IMR-90 (cell line): ENCODE data around the gene TMEM161A. TPM values are rescaled to one million over a fixed set of nuclear protein-coding genes. Genes with fewer than 3 reads are reported as not detected.

Experiments
- ATAC-seq: fragments of 200-7000 bp; cut with Tn5 transposase; 2 replicates; pipeline ENCODE4 v1.9.1; 2020; ENCODE audit warnings: low read depth, mild to moderate bottlenecking, moderate library complexity
- BruUV-seq: library from RNA; stranded (reverse); fragments of 400-500 nt; replicated peaks from 2 replicates; lab custom pipeline; 2021; lab: Mats Ljungman, UMichigan
- CTCF ChIA-PET: fragments of 300-600 bp; formaldehyde crosslinking; extraction: SDS; loops from one replicate; lab custom pipeline; 2021; ENCODE audit warnings: antibody characterized with exemption; lab: Yijun Ruan, JAX
- POLR2A ChIA-PET: fragments of 300-600 bp; sonication (Branson Sonifier 250); formaldehyde crosslinking; loops from one replicate; lab custom pipeline; 2022; ENCODE audit warnings: antibody characterized with exemption; ENCODE audit not compliant: unreplicated experiment; lab: Charles Lee
- DNase-seq: peaks from one replicate; pipeline ENCODE4 v3.0.0; 2013
- H2AFZ ChIP-seq: replicated peaks from 2 replicates; pipeline ENCODE3; 2013; ENCODE audit warnings: low read length, mild to moderate bottlenecking; ENCODE audit not compliant: poor library complexity
- H2AK5ac ChIP-seq: 2 replicates; pipeline ENCODE4 v1.6.1; 2013; ENCODE audit warnings: low read depth, low read length, inconsistent platforms
- H2AK9ac ChIP-seq: replicated peaks from 2 replicates; pipeline ENCODE3; 2013; ENCODE audit warnings: mild to moderate bottlenecking, low read depth, low read length, moderate library complexity; ENCODE audit not compliant: poor library complexity
- H2BK120ac ChIP-seq: 2 replicates; pipeline ENCODE4 v1.6.1; 2013; ENCODE audit warnings: low read depth, low read length, inconsistent platforms
- H2BK15ac ChIP-seq: 3 replicates; pipeline ENCODE4 v1.6.1; 2013; ENCODE audit warnings: low read depth, low read length, inconsistent platforms
- H2BK20ac ChIP-seq: 2 replicates; pipeline ENCODE4 v1.6.1; 2013; ENCODE audit warnings: low read depth, mild to moderate bottlenecking, inconsistent platforms, low read length, moderate library complexity
- H2BK5ac ChIP-seq: 2 replicates; pipeline ENCODE4 v1.6.1; 2013; ENCODE audit warnings: mild to moderate bottlenecking, low read depth, low read length, inconsistent platforms; ENCODE audit not compliant: poor library complexity, severe bottlenecking
- H3K14ac ChIP-seq: replicated peaks from 2 replicates; pipeline ENCODE4 v1.6.1; 2013; ENCODE audit warnings: low read depth, low read length, inconsistent platforms
- H3K18ac ChIP-seq: 2 replicates; pipeline ENCODE4 v1.6.1; 2013; ENCODE audit warnings: low read depth, low read length, control low read depth
- H3K23ac ChIP-seq: 2 replicates; pipeline ENCODE4 v1.6.1; 2013; ENCODE audit warnings: low read depth, low read length, inconsistent platforms
- H3K27ac ChIP-seq: 2 replicates; pipeline ENCODE4 v1.5.1; 2013; ENCODE audit warnings: mild to moderate bottlenecking, control low read depth, low read length; ENCODE audit not compliant: insufficient read depth
- H3K27me3 ChIP-seq: 2 replicates; pipeline ENCODE4 v1.6.1; 2013; ENCODE audit warnings: low read length; ENCODE audit not compliant: control insufficient read depth, insufficient read depth
- H3K36me3 ChIP-seq: 2 replicates; pipeline ENCODE4 v1.6.1; 2013; ENCODE audit warnings: low read length, mixed read lengths; ENCODE audit not compliant: control insufficient read depth, insufficient read depth
- H3K4ac ChIP-seq: 2 replicates; pipeline ENCODE4 v1.6.1; 2013; ENCODE audit warnings: low read depth, low read length, inconsistent platforms
- H3K4me1 ChIP-seq: 2 replicates; pipeline ENCODE4 v1.6.1; 2013; ENCODE audit warnings: low read length, mixed read lengths; ENCODE audit not compliant: control insufficient read depth, insufficient read depth
- H3K4me2 ChIP-seq: 2 replicates; pipeline ENCODE4 v1.6.1; 2013; ENCODE audit warnings: low read depth, mild to moderate bottlenecking, control low read depth, low read length, moderate library complexity
- H3K4me3 ChIP-seq: 2 replicates; pipeline ENCODE4 v1.5.1; 2013; ENCODE audit warnings: low read depth, mild to moderate bottlenecking, control low read depth, low read length, moderate library complexity; ENCODE audit not compliant: insufficient read depth
- H3K56ac ChIP-seq: 2 replicates; pipeline ENCODE4 v1.6.1; 2013; ENCODE audit warnings: low read length, inconsistent platforms; ENCODE audit not compliant: insufficient read depth; ENCODE audit errors: extremely low read depth
- H3K79me1 ChIP-seq, 2 experiments: 2 replicates each; pipeline ENCODE4 v1.6.1; 2013; ENCODE audit warnings: low read length in 2 of 2, inconsistent platforms in 1 of 2, low read depth in 1 of 2
- H3K9ac ChIP-seq: 2 replicates; pipeline ENCODE4 v1.6.1; 2013; ENCODE audit warnings: low read depth, low read length, control low read depth
- H3K9me1 ChIP-seq: 2 replicates; pipeline ENCODE4 v1.6.1; 2013; ENCODE audit warnings: low read length, inconsistent platforms; ENCODE audit not compliant: insufficient read depth
- H3K9me3 ChIP-seq: 2 replicates; pipeline ENCODE4 v1.6.1; 2013; ENCODE audit warnings: low read length; ENCODE audit not compliant: control insufficient read depth, insufficient read depth
- H4K20me1 ChIP-seq: 2 replicates; pipeline ENCODE4 v1.6.1; 2013; ENCODE audit warnings: low read length, inconsistent platforms; ENCODE audit not compliant: insufficient read depth
- H4K5ac ChIP-seq: 2 replicates; pipeline ENCODE4 v1.6.1; 2013; ENCODE audit warnings: mild to moderate bottlenecking, low read depth, low read length, control low read depth
- H4K8ac ChIP-seq, 2 experiments: 2 replicates each; pipeline ENCODE4 v1.6.1; 2013; ENCODE audit warnings: low read depth in 2 of 2, low read length in 2 of 2, control low read depth in 1 of 2, inconsistent platforms in 1 of 2
- H4K91ac ChIP-seq: 2 replicates; pipeline ENCODE4 v1.6.1; 2013; ENCODE audit warnings: low read depth, low read length, inconsistent platforms; ENCODE audit not compliant: insufficient read depth
- CEBPB ChIP-seq: IDR thresholded peaks from 2 replicates; pipeline ENCODE4 v1.6.1; 2012; ENCODE audit warnings: low read depth, low read length, improper control_type of control experiment
- CHD1 ChIP-seq: IDR thresholded peaks from 2 replicates; pipeline ENCODE4 v1.6.1; 2012; ENCODE audit warnings: low read depth, low read length, improper control_type of control experiment
- FOS ChIP-seq: fragments of 150-350 bp; IDR thresholded peaks from 2 replicates; pipeline ENCODE4 v1.6.1; 2016; ENCODE audit warnings: low read depth, low read length
- MAFK ChIP-seq: IDR thresholded peaks from 2 replicates; pipeline ENCODE4 v1.6.1; 2012; ENCODE audit warnings: low read depth, low read length, improper control_type of control experiment
- MAZ ChIP-seq: IDR thresholded peaks from 2 replicates; pipeline ENCODE4 v1.6.1; 2012; ENCODE audit warnings: low read depth, mild to moderate bottlenecking, low read length, improper control_type of control experiment, moderate library complexity, borderline replicate concordance
- MXI1 ChIP-seq: IDR thresholded peaks from 2 replicates; pipeline ENCODE4 v1.6.1; 2012; ENCODE audit warnings: low read depth, mild to moderate bottlenecking, low read length, moderate library complexity, borderline replicate concordance
- RCOR1 ChIP-seq: IDR thresholded peaks from 2 replicates; pipeline ENCODE4 v1.6.1; 2012; ENCODE audit warnings: mild to moderate bottlenecking, low read length, improper control_type of control experiment; ENCODE audit not compliant: insufficient replicate concordance
- RFX5 ChIP-seq: IDR thresholded peaks from 2 replicates; pipeline ENCODE4 v1.8.0; 2012; ENCODE audit warnings: low read depth, mild to moderate bottlenecking, low read length, moderate library complexity
- WGBS, 2 experiments: methylation state at CpG; one replicate each; pipeline versions ENCODE4 v1.1.5 to v1.1.7; 2013; ENCODE audit warnings: missing lambda C conversion rate in 2 of 2; ENCODE audit not compliant: insufficient read length in 1 of 2; ENCODE audit errors: extremely low coverage in 2 of 2; 5-methylcytosine and 5-hydroxymethylcytosine counted together
- dilution Hi-C: fragments of 300-500 bp; cut with HindIII; formaldehyde crosslinking; loops from one replicate; pipeline ENCODE4 v1.14.3; 2018; ENCODE audit warnings: low sequenced_read_pairs; ENCODE audit not compliant: unreplicated experiment
- in situ Hi-C: fragments of 300-500 bp; cut with MboI; formaldehyde crosslinking; loops from 3 replicates; pipeline ENCODE4 v1.14.3; 2019; ENCODE audit warnings: low sequenced_read_pairs, inconsistent platforms, mixed read lengths
- intact Hi-C: fragments of 100-400 bp; cut with micrococcal nuclease; formaldehyde crosslinking; loops from 2 replicates; pipeline ENCODE4 v1.10.0; 2022
- polyA plus RNA-seq, 3 experiments: library from polyadenylated mRNA; depleted of rRNA; stranded (reverse); fragments of >200 nt; gene quantifications; 2 replicates each; pipeline ENCODE4 v1.2.3, GENCODE V29; 2012; ENCODE audit warnings: low replicate concordance in 1 of 3
- total RNA-seq: library from RNA; depleted of rRNA; stranded (reverse); fragments of >200 nt; gene quantifications from 2 replicates; pipeline ENCODE4 v1.2.3, GENCODE V29; 2012
- TF ChIP-seq, protein P1 (sequence below): fragments of 150-350 bp; IDR thresholded peaks from 2 replicates; pipeline ENCODE4 v1.6.1; 2017; ENCODE audit warnings: mild to moderate bottlenecking, antibody characterized with exemption, low read length, low read depth
- TF ChIP-seq, protein P2 (sequence below): fragments of 150-350 bp; IDR thresholded peaks from 2 replicates; pipeline ENCODE4 v1.6.1; 2016; ENCODE audit warnings: low read depth, mild to moderate bottlenecking, low read length, moderate library complexity, borderline replicate concordance

The TMEM161A gene
- total and polyA plus RNA-seq, 2 of the 4 experiments (the other 2 are of a cell fraction) = 11.1 to 34.8 TPM

DNA sequence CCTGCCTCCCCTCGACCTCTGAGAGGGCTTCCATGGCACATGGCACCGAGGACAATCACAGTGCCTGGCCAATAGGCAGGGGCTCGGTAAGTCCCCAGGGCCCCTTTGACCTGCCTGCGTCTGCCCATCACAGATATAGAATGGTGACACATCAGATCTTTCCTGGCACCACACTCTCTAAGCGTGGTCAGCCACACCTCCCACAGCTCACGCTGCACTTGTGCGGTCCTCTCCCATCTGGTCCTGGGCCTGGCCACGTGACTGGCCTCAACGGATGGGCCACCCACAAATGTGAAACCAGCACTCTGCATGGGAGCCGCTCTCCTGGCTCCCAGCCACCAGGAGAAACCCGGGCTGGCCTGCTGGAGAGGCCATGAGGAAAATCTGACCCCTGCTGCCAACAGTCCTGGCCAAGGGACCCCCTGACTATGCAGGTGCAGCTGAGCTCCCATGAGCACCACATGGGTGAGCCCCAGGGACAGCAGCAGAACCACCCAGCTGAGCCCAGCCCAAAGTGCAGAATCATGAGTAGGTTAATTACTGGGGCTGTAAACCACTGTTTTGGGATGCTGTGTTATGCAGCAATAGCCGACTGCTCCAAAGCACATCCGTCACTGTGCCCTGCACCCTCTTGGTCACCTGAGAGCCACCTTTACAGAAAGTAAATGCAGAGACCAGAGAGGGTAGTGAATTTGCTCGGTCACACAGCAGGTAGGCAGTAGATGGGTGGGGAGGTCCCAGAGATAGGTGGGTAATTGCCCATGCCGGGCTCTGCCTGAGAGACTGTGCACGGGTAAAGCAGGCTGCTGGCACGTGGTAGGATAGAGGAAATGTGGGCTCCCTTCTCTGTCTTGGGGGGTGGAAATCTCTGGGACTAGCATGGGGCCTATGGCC lies 41.5 kb upstream of the TMEM161A start:
- ATAC-seq (no peak), DNase-seq (no peak)
- Histone ChIP-seq H4K5ac (no peak overlapping the region), H2AK5ac (no peak overlapping the region), H2BK120ac (no peak overlapping the region), H2BK15ac (no peak overlapping the region), H3K14ac (no peak overlapping the region), H3K18ac (no peak overlapping the region), H3K4me3 (no peak overlapping the region), H4K91ac (no peak overlapping the region), H3K27ac (no peak overlapping the region), H2AFZ (no peak overlapping the region), H2BK5ac (no peak overlapping the region), H2BK20ac (no peak overlapping the region), H3K9me1 (no peaks in the 10 kb centered on the region), H3K4me1 (no peaks in the 10 kb centered on the region), H3K27me3 (no peaks in the 10 kb centered on the region), H3K36me3 (peaks cover 34% of the 10 kb centered on the region), H3K56ac (no peak overlapping the region), H3K4ac (no peak overlapping the region), H4K20me1 (no peaks in the 10 kb centered on the region; the same call in 1 of the 2 replicates), H3K23ac (no peak overlapping the region), H3K4me2 (no peak overlapping the region), H3K9ac (no peak overlapping the region), H2AK9ac (no peak overlapping the region), H3K79me1 (no peaks in the 10 kb centered on the region), H4K8ac (no peak overlapping the region), H3K9me3 (peaks cover 3% of the 10 kb centered on the region; the same call in 1 of the 2 replicates)
- ChIA-PET CTCF (no interaction called here), POLR2A (no interaction called here)
- no TSS peak for BruUV-seq
- TF ChIP-seq RFX5 (no peak), CEBPB (no peak), FOS (no peak), MAZ (no peak), MAFK (no peak), MXI1 (no peak), CHD1 (no peak), RCOR1 (no peak)
- TF ChIP-seq, protein P1, sequence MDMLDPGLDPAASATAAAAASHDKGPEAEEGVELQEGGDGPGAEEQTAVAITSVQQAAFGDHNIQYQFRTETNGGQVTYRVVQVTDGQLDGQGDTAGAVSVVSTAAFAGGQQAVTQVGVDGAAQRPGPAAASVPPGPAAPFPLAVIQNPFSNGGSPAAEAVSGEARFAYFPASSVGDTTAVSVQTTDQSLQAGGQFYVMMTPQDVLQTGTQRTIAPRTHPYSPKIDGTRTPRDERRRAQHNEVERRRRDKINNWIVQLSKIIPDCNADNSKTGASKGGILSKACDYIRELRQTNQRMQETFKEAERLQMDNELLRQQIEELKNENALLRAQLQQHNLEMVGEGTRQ = no peak
- TF ChIP-seq, protein P2, sequence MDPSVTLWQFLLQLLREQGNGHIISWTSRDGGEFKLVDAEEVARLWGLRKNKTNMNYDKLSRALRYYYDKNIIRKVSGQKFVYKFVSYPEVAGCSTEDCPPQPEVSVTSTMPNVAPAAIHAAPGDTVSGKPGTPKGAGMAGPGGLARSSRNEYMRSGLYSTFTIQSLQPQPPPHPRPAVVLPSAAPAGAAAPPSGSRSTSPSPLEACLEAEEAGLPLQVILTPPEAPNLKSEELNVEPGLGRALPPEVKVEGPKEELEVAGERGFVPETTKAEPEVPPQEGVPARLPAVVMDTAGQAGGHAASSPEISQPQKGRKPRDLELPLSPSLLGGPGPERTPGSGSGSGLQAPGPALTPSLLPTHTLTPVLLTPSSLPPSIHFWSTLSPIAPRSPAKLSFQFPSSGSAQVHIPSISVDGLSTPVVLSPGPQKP = no peak
- in situ Hi-C loops = no loop called here
- intact Hi-C loops = loop anchor here (10.0 kb wide), 1 partner anchor 115 kb away; the partner anchor contains the start of gene SLC25A42
- dilution Hi-C loops = no loop called here
- WGBS, 2 experiments = 75% methylated on average over 5 of the region's 17 CpGs; no CpG with 5 or more reads in 1 of the 2 experiments
